KMS-11 (cell line): ENCODE data around the gene TMEM119.
"Not testable (repeated sequence)": the region's sequence is repeated elsewhere in the genome, so short reads cannot be mapped to it uniquely, and the experiment has no call there.

ENCODE experiments used
- H2AFZ ChIP-seq: fragments of 200-600 bp; sonication (generic); 2 replicates; pipeline ENCODE4 v1.6.1; 2016; ENCODE audit warnings: antibody characterized with exemption, mixed run types, low read depth
- H3K27ac ChIP-seq: fragments of 200-600 bp; sonication (generic); 2 replicates; pipeline ENCODE4 v1.6.1; 2016; ENCODE audit warnings: mild to moderate bottlenecking, mixed run types
- H3K27me3 ChIP-seq: fragments of 200-600 bp; sonication (generic); 2 replicates; pipeline ENCODE4 v1.6.1; 2017; ENCODE audit warnings: mild to moderate bottlenecking, low read depth, mixed run types, moderate library complexity; ENCODE audit not compliant: insufficient read depth
- H3K36me3 ChIP-seq: fragments of 200-600 bp; sonication (generic); 2 replicates; pipeline ENCODE4 v1.6.1; 2017; ENCODE audit warnings: mild to moderate bottlenecking, mixed run types; ENCODE audit not compliant: insufficient read depth
- H3K4me1 ChIP-seq: fragments of 200-600 bp; sonication (generic); 2 replicates; pipeline ENCODE4 v1.6.1; 2016; ENCODE audit warnings: mild to moderate bottlenecking, low read depth, mixed run types; ENCODE audit not compliant: poor library complexity, severe bottlenecking
- H3K4me2 ChIP-seq: fragments of 200-600 bp; sonication (generic); 2 replicates; pipeline ENCODE4 v1.7.0; 2016; ENCODE audit warnings: mild to moderate bottlenecking, mixed run types
- H3K4me3 ChIP-seq: fragments of 200-600 bp; sonication (generic); IDR thresholded peaks from 2 replicates; pipeline ENCODE4 v1.6.1; 2017; ENCODE audit warnings: low read depth, low read length, mixed read lengths; ENCODE audit not compliant: insufficient read depth
- H3K79me2 ChIP-seq: fragments of 200-600 bp; sonication (generic); 2 replicates; pipeline ENCODE4 v1.6.1; 2016; ENCODE audit warnings: low read depth, mixed run types; ENCODE audit not compliant: insufficient read depth
- H3K9ac ChIP-seq: fragments of 200-600 bp; sonication (generic); 2 replicates; pipeline ENCODE4 v1.6.1; 2016; ENCODE audit warnings: mild to moderate bottlenecking, mixed run types
- H4K20me1 ChIP-seq: fragments of 200-600 bp; sonication (generic); 2 replicates; pipeline ENCODE4 v1.6.1; 2016; ENCODE audit warnings: mild to moderate bottlenecking, mixed run types; ENCODE audit not compliant: insufficient read depth
- TF ChIP-seq, protein P1 (sequence below): fragments of 200-600 bp; sonication (generic); conservative IDR thresholded peaks from 2 replicates; pipeline ENCODE4 v1.6.1; 2017; ENCODE audit warnings: low read depth, mild to moderate bottlenecking, antibody characterized with exemption, low read length, moderate library complexity, mixed read lengths

The TMEM119 gene

DNA sequence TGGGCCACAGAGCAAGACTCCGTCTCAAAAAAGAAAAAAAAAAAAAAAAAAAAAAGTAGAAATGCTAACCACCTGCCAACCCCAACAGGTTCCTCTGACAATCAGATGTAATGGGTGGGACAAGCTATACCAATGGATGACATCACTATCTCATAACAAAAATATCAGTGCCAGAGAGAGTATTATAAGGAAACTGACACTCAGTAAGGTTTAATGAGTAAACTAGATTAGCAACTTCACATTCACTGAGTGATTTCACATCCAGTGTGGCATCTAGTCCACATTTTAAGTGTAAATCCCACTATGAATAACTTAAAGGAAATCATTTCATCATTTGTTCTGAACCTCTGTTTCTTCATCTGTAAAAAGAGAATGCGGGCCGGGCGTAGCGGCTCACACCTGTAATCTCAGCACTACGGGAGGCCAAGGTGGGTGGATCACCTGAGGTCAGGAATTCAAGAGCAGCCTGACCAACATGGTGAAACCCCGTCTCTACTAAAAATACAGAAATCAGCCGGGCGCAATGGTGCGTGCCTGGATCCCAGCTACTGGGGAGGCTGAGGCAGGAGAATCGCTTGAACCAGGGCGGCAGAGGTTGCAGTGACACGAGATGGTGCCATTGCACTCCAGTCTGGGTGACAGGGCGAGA, 38.8 kb downstream of the TMEM119 start:
- Histone ChIP-seq H2AFZ (no peak overlapping the region), H3K4me1 (peaks cover 19% of the 10 kb centered on the region), H3K27me3 (no peaks in the 10 kb centered on the region), H3K36me3 (no peaks in the 10 kb centered on the region), H4K20me1 (no peaks in the 10 kb centered on the region), H3K4me3 (no peak overlapping the region), H3K4me2 (peak overlapping the region; percentile 96; the same call in 1 of the 2 replicates), H3K9ac (no peak overlapping the region), H3K27ac (no peak overlapping the region), H3K79me2 (peaks cover 69% of the 10 kb centered on the region)
- TF ChIP-seq, protein P1, sequence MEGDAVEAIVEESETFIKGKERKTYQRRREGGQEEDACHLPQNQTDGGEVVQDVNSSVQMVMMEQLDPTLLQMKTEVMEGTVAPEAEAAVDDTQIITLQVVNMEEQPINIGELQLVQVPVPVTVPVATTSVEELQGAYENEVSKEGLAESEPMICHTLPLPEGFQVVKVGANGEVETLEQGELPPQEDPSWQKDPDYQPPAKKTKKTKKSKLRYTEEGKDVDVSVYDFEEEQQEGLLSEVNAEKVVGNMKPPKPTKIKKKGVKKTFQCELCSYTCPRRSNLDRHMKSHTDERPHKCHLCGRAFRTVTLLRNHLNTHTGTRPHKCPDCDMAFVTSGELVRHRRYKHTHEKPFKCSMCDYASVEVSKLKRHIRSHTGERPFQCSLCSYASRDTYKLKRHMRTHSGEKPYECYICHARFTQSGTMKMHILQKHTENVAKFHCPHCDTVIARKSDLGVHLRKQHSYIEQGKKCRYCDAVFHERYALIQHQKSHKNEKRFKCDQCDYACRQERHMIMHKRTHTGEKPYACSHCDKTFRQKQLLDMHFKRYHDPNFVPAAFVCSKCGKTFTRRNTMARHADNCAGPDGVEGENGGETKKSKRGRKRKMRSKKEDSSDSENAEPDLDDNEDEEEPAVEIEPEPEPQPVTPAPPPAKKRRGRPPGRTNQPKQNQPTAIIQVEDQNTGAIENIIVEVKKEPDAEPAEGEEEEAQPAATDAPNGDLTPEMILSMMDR = no peak

DNA sequence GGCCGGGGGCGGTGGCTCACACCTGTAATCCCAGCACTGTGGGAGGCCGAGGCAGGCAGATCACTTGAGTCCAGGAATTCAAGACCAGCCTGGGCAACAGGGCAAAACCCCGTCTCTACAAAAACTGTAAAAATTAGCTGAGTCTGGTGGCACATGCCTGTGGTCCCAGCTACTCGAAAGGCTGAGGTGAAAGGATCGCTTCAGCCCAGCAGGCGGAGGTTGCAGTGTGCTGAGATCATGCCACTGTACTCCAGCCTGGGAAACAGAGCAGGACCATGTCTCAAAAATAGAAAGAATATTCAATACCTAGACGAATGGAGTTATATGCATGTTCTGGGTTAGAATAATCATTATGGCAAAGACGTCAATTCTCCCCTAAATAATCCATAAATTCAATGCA, 42.5 kb downstream of the TMEM119 start:
- H2AFZ ChIP-seq = not testable (repeated sequence)
- H3K79me2 ChIP-seq = peaks cover 81% of the 10 kb centered on the region

DNA sequence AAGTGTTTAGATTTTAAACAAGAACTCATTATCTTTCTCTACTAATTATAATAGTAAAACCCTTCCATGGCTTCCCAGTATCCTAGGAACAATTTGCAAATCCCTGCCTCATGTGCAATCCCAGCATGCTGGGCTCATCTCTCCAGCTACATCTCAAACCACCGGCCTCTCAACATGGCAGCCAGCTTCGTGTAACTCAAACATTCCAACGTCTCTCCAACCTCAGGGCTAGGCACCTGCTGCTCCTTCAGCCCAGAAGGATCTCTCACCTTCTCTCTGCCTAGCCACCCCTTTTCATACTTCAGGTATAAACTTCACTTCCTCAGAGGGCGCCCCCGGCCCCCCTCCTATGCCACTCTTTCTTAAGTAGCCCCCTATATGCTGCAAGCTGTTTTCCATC, 44.1 kb downstream of the TMEM119 start:
- H3K4me2 ChIP-seq = no peak overlapping the region
- peaks cover 7% of the 10 kb centered on the region for H4K20me1 ChIP-seq
- H3K27me3 ChIP-seq = no peaks in the 10 kb centered on the region
- H3K4me1 ChIP-seq = peaks cover 31% of the 10 kb centered on the region
- H3K27ac ChIP-seq = no peak overlapping the region
- peaks cover 81% of the 10 kb centered on the region for H3K79me2 ChIP-seq
- H3K4me3 ChIP-seq = no peak overlapping the region
- no peaks in the 10 kb centered on the region for H3K36me3 ChIP-seq
- TF ChIP-seq, protein P1 = no peak
- no peak overlapping the region for H2AFZ ChIP-seq
- H3K9ac ChIP-seq = no peak overlapping the region

More for the DNA sequence above, 42.5 kb downstream of the TMEM119 start:
- H3K36me3 ChIP-seq, H3K27me3 ChIP-seq, H3K4me2 ChIP-seq, H3K4me3 ChIP-seq, H3K9ac ChIP-seq, H3K27ac ChIP-seq, H4K20me1 ChIP-seq: not testable (repeated sequence)
- peaks cover 33% of the 10 kb centered on the region for H3K4me1 ChIP-seq

DNA sequence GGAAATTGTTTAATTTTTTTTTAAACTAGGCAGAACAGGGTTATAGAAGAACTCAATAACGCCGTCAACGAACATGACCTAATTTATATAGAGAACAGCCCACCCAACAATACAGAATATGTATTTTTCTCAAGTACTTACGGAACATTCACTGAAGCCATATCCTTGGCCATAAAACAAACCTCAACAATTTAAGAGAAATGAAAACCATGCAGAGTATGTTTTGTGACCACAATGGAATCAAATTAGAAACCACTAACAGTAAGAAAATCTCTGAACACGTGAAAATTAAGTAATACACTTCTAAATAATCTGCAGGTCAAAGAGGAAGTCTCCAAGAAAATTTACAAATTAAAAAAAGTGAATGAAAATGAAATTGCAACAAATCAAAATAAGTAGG, 46.3 kb downstream of the TMEM119 start:
- Histone ChIP-seq H3K36me3 (no peaks in the 10 kb centered on the region), H3K27ac (no peak overlapping the region), H3K4me3 (no peak overlapping the region), H3K27me3 (no peaks in the 10 kb centered on the region), H2AFZ (no peak overlapping the region), H4K20me1 (peaks cover 7% of the 10 kb centered on the region), H3K9ac (no peak overlapping the region), H3K79me2 (peaks cover 68% of the 10 kb centered on the region), H3K4me1 (peaks cover 31% of the 10 kb centered on the region), H3K4me2 (no peak overlapping the region)
- TF ChIP-seq, protein P1 = no peak

DNA sequence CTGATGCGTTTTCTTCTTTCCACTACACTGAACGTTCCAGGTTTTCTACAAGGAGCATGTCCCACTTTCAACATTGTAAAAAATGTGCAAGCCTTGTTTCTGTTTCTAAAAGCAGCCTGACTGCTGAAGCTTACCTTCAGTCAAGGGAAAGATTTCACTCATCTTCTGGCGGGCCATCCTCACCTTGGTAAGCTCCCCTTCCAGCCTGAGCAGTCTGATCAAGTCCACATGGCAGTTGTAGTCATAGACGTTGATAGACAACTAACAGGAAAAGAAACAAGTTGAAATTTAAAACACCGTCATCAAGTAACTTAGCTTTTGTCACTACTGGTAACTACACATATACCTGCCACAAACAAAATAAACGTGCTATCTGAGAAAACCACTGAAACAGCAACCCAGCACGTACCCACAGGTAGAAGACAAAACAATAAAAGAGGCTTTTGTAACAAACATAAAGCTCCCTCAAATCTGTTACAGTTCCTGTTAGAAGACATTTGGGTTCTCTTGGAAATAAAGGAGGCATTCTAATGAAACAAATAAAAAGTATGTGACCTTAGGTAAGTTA, 48.8 kb downstream of the TMEM119 start:
- Histone ChIP-seq H3K27ac (no peak overlapping the region), H3K9ac (no peak overlapping the region), H2AFZ (no peak overlapping the region), H3K4me1 (peaks cover 32% of the 10 kb centered on the region), H3K27me3 (no peaks in the 10 kb centered on the region), H4K20me1 (peaks cover 7% of the 10 kb centered on the region), H3K4me3 (no peak overlapping the region), H3K4me2 (no peak overlapping the region), H3K36me3 (no peaks in the 10 kb centered on the region; the same call in 1 of the 2 replicates), H3K79me2 (peaks cover 50% of the 10 kb centered on the region)
- TF ChIP-seq, protein P1 = no peak
